Ascending aorta (tissue), 2 donors: ENCODE results near the gene GP1BA. TPM values are rescaled to one million over a fixed set of nuclear protein-coding genes. Genes with fewer than 3 reads are reported as not detected.
A peak's percentile ranks its signal among the peaks of the same experiment; 100 is the strongest.

Experiments used
- DNase-seq, 2 donors: peaks; one replicate each; pipeline ENCODE4 v3.0.0-alpha.2; 2019; ENCODE audit warnings: low spot score in 2 of 2
- H3K27ac ChIP-seq, 2 donors: fragments of 200-600 bp; sonication (generic); one replicate each; pipeline ENCODE4 v1.5.1; 2016 to 2017; ENCODE audit warnings: mild to moderate bottlenecking in 1 of 2
- H3K27me3 ChIP-seq: fragments of 200-600 bp; sonication (generic); one replicate; pipeline ENCODE4 v1.5.1; 2017
- H3K36me3 ChIP-seq, 2 donors: fragments of 200-600 bp; sonication (generic); one replicate each; pipeline ENCODE4 v1.5.1; 2016
- H3K4me1 ChIP-seq, 2 donors: fragments of 200-600 bp; sonication (generic); one replicate each; pipeline ENCODE4 v1.5.1; 2016 to 2017; ENCODE audit warnings: mild to moderate bottlenecking in 1 of 2
- H3K4me3 ChIP-seq, 2 donors: fragments of 200-600 bp; sonication (generic); one replicate each; pipeline ENCODE4 v1.5.1; 2016 to 2017; ENCODE audit warnings: mild to moderate bottlenecking in 1 of 2
- H3K9me3 ChIP-seq, 2 donors: fragments of 200-600 bp; sonication (generic); one replicate each; pipeline ENCODE4 v1.5.1; 2016
- intact Hi-C: fragments of 100-400 bp; cut with DNase I; formaldehyde crosslinking; loops from one replicate; pipeline ENCODE4 v1.15.1; 2023
- total RNA-seq: library from RNA; depleted of rRNA; stranded (reverse); fragments of >200 nt; gene quantifications from one replicate; pipeline ENCODE4 v1.1.0, GENCODE V29; 2016
- TF ChIP-seq, protein P1 (sequence below), 3 experiments: fragments of 200-600 bp in 2 of 3; fragments of 450-650 bp in 1 of 3; sonication (generic) in 2 of 3; IDR thresholded peaks; one replicate each; pipeline ENCODE4 v1.5.1; 2016 to 2019; ENCODE audit warnings: antibody characterized with exemption in 3 of 3, mild to moderate bottlenecking in 1 of 3, moderate library complexity in 1 of 3

Gene GP1BA
- total RNA-seq, 1 donor from 2014 or later, result not detected

DNA sequence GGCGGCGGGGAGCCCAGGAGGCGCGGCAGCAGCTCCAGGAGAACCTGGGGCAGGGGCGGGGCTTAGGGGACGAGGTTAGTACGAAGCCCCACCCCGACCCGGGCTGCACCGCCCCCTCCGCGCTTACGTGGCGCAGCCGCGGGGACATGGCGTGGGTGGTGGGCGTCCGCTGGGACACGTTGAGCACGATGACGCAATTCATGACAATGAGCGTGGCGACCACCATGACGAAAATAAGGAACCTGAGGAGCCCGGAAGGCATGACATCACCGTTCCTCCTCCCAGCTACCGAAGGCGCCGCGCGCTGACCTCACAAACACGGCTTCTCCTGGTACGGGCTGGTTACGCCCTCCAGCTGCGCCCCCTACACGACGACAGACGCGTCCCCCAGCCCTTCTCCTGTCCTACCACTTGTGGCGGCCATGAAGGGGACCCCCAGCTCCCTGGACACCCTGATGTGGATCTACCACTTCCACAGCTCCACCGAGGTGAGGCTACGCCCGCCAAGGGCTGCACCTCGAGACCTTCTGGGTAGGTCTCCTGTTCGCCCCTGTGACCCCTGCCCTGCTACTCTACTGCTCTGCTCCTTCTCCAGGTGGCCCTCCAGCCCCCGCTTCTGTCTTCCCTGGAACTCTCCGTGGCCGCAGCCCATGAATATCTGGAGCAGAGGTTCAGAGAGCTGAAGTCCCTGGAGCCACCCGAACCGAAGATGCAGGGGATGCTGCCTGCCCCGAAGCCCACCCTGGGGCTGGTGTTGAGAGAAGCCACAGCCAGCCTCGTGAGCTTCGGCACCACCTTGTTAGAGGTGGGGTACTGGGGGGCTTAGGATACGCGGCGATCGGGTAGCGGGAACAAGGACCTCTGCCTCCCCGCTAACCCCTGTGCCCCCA lies 32.5 kb upstream of the GP1BA start, which contains the start of gene C17orf107:
C17orf107 (plus strand) TSS at position 196 of the 890 bp plus-strand sequence; CDS start at position 423, 227 bp downstream.
- intact Hi-C loops, result loop anchor here (5.0 kb wide), 1 partner anchor 167 kb away; the partner anchor contains the start of gene MED11
- Histone ChIP-seq H3K4me3 (peak within 1 kb of the TSS; percentile 48 to 65), H3K27ac (peak within 1 kb of the TSS; percentile 0 to 37), H3K4me1 (peaks cover 3 to 5% of the 10 kb centered on the region in 2 donors), H3K27me3 (peaks cover 7% of the 10 kb centered on the region), H3K36me3 (peaks cover 26 to 28% of the 10 kb centered on the region in 2 donors), H3K9me3 (no peaks in the 10 kb centered on the region)
- TF ChIP-seq, protein P1, sequence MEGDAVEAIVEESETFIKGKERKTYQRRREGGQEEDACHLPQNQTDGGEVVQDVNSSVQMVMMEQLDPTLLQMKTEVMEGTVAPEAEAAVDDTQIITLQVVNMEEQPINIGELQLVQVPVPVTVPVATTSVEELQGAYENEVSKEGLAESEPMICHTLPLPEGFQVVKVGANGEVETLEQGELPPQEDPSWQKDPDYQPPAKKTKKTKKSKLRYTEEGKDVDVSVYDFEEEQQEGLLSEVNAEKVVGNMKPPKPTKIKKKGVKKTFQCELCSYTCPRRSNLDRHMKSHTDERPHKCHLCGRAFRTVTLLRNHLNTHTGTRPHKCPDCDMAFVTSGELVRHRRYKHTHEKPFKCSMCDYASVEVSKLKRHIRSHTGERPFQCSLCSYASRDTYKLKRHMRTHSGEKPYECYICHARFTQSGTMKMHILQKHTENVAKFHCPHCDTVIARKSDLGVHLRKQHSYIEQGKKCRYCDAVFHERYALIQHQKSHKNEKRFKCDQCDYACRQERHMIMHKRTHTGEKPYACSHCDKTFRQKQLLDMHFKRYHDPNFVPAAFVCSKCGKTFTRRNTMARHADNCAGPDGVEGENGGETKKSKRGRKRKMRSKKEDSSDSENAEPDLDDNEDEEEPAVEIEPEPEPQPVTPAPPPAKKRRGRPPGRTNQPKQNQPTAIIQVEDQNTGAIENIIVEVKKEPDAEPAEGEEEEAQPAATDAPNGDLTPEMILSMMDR (IDR thresholded peaks at IDR 0.05), result no peak
- DNase-seq, result peak; percentile 84 to 95

DNA sequence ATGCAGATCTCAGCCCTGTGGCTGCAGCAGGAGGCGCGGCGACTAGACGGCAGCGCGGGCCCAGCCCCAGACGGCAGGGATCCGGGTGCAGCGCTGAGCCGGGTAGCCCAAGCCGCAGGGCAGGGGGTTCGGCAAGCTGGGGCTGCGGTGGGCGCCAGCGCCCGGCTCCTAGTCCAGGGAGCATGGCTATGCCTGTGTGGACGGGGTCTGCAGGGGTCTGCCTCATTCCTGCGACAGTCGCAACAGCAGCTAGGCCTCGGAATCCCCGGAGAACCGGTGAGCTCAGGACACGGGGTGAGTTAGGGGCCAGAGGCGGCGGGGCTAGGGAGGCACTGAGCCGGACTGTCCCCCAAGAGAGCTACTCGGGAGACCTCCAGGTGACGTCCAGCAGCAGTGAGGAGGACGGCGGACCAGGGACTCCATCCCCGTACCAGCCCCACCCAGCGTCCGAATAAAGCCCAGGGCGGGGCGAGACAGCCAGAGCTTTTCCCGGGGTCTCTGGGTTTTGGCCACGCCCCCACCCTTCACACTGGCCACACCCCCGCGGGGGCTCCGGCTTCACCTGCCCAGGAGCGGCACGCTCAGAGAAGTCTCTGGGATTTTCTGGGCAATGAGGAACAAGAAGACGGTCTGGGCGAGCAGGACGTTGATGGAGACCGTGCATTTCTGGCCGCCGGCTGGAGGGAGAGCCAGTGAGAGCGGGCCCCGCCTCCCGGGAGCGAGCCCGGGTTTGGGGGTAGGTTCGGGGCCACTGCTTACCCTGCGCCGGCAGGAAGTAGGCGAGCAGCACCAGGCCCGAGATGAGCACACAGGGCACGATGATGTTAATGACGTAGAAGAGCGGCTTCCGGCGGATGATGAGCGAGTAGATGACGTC lies 31.6 kb upstream of the GP1BA start:
- H3K27me3 ChIP-seq, result peaks cover 7% of the 10 kb centered on the region
- H3K4me1 ChIP-seq, result peaks cover 3 to 5% of the 10 kb centered on the region in 2 donors
- intact Hi-C loops, result loop anchor here (5.0 kb wide), 1 partner anchor 168 kb away; the partner anchor contains the start of gene MED11
- peaks cover 17 to 20% of the 10 kb centered on the region in 2 donors for H3K36me3 ChIP-seq
- DNase-seq, result peak in 1 of 2 donors; percentile 76
- no peak overlapping the region for H3K27ac ChIP-seq
- H3K9me3 ChIP-seq, result no peaks in the 10 kb centered on the region
- peak overlapping the region in 1 of 2 donors; percentile 65 for H3K4me3 ChIP-seq
- TF ChIP-seq, protein P1 (IDR thresholded peaks at IDR 0.05), result no peak

DNA sequence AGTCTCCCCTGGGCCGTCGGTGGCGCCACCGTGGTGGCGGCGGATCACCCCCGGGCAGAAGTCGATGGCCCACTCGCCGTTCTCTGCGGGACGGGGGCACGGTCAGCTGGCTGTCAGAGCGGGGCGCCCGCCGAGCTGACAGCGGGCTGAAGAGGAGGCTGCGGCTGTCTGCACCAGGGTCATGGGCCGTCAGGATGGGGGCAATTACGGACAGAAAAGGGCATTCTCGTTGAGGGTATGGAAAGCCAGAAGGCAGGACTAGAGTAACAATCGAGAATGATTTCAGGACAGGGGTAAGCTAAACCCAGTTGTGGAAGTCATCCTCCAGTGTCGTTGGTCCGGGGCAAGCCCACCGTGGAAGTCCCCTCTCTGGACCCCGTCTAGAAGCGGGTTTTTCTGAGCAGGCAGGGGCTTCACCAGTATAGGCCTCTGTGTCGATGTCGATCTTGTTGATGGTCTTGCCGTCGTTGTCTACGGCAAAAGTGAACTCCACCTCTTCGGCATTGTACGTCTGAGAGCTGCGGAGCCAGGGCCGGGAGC lies 30.9 kb upstream of the GP1BA start:
- H3K4me1 ChIP-seq, result peaks cover 3 to 5% of the 10 kb centered on the region in 2 donors
- no peak overlapping the region for H3K27ac ChIP-seq
- TF ChIP-seq, protein P1 (IDR thresholded peaks at IDR 0.05), result no peak
- H3K4me3 ChIP-seq, result peak overlapping the region in 1 of 2 donors; percentile 65
- H3K27me3 ChIP-seq, result peaks cover 7% of the 10 kb centered on the region
- DNase-seq, result no peak
- H3K9me3 ChIP-seq, result no peaks in the 10 kb centered on the region
- peaks cover 11 to 12% of the 10 kb centered on the region in 2 donors for H3K36me3 ChIP-seq
- intact Hi-C loops, result loop anchor here (5.0 kb wide), 1 partner anchor 169 kb away; the partner anchor contains the start of gene MED11

DNA sequence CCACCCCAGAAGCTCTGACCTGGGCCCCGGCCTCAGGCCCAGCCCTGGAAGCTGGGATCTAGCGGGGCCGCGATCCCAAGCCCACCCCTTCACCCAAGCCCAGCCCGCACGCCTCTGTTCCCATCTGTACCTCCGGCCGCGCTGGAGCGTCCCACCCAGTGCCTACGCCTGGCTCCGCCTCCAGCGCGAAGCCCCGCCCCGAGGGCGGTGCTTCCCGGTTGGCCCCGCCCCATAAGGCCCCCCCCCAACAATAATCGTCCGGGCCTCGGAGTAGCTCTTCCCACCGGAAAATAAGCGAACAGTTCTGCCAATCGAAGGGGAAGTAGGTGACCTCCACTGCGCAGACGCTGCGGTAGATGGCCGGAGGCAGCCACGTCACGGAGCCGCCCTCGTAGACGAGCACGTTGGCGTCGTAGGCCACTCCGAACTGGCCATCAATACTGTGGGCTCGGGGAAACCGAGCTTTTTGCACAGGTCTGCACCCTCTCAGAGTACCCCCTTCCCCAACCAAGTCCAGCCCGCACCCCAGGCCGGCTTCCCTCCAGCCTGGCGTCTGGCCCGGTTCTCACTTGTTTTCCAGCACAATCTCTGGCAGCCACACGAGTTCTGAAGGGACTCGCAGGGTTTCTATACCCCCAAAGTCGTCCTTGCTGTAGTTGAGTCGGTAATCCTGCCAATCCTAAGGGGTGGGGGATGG lies 30.3 kb upstream of the GP1BA start:
- Histone ChIP-seq H3K9me3 (no peaks in the 10 kb centered on the region), H3K27me3 (peaks cover 7% of the 10 kb centered on the region), H3K4me1 (peaks cover 3 to 5% of the 10 kb centered on the region in 2 donors), H3K27ac (peak overlapping the region in 1 of 2 donors; percentile 11), H3K4me3 (peak overlapping the region in 1 of 2 donors; percentile 31), H3K36me3 (peaks cover 5 to 6% of the 10 kb centered on the region in 2 donors)
- intact Hi-C loops, result loop anchor here (2.0 to 5.0 kb wide), 2 partner anchors 37 to 169 kb away; partner anchors contain the start of gene MED11
- no peak for DNase-seq
- TF ChIP-seq, protein P1 (IDR thresholded peaks at IDR 0.05), result no peak
